DND-41 (cell line): Measurements from ENCODE around the gene MSH3.

Experiments
- CTCF ChIP-seq: IDR thresholded peaks from 2 replicates; pipeline ENCODE4 v1.5.1; 2012; ENCODE audit warnings: borderline replicate concordance, low read length, moderate library complexity, mild to moderate bottlenecking; ENCODE audit not compliant: poor library complexity, severe bottlenecking; ENCODE audit errors: extremely low read depth
- EZH2 ChIP-seq: IDR thresholded peaks from 3 replicates; pipeline ENCODE4 v1.6.1; 2012; ENCODE audit warnings: borderline replicate concordance, low read depth, mild to moderate bottlenecking, moderate library complexity, low read length, inconsistent platforms; ENCODE audit not compliant: severe bottlenecking

- TF ChIP-seq CTCF = no peak
- no peak for TF ChIP-seq EZH2
Measured at GRCh38 chr5:80654054-80654390, 430 bp upstream of the MSH3 start.
